H9 (cell line): ENCODE data around the gene ATF2. TPM values are rescaled to one million over a fixed set of nuclear protein-coding genes. Genes with fewer than 3 reads are reported as not detected.
A peak's percentile ranks its signal among the peaks of the same experiment; 100 is the strongest.

Experiments used
- DNase-seq: peaks from one replicate; pipeline ENCODE4 v3.0.0-alpha.2; 2017
- H2AFZ ChIP-seq: one replicate; pipeline ENCODE4 v1.6.1; 2013; ENCODE audit warnings: mild to moderate bottlenecking, low read length, control low read depth, moderate library complexity
- H2AK5ac ChIP-seq: 2 replicates; pipeline ENCODE4 v1.6.1; 2013; ENCODE audit warnings: low read length, control low read depth, mixed read lengths; ENCODE audit not compliant: insufficient read length
- H2BK120ac ChIP-seq: one replicate; pipeline ENCODE4 v1.6.1; 2013; ENCODE audit warnings: low read depth, mild to moderate bottlenecking, low read length, control low read depth, inconsistent platforms; ENCODE audit not compliant: poor library complexity, severe bottlenecking
- H2BK12ac ChIP-seq: 2 replicates; pipeline ENCODE4 v1.6.1; 2013; ENCODE audit warnings: low read length, control low read depth, mixed read lengths, low read depth; ENCODE audit not compliant: insufficient read length
- H2BK15ac ChIP-seq: 2 replicates; pipeline ENCODE4 v1.6.1; 2013; ENCODE audit warnings: low read depth, low read length, control low read depth
- H2BK20ac ChIP-seq: one replicate; pipeline ENCODE4 v1.6.1; 2013; ENCODE audit warnings: low read depth, mild to moderate bottlenecking, low read length, control low read depth, inconsistent platforms; ENCODE audit not compliant: poor library complexity, severe bottlenecking
- H2BK5ac ChIP-seq: 2 replicates; pipeline ENCODE4 v1.6.1; 2013; ENCODE audit warnings: low read length, control low read depth, mixed read lengths; ENCODE audit not compliant: insufficient read length
- H3K14ac ChIP-seq: 2 replicates; pipeline ENCODE4 v1.6.1; 2013; ENCODE audit warnings: low read length, control low read depth; ENCODE audit not compliant: insufficient read depth
- H3K18ac ChIP-seq: 2 replicates; pipeline ENCODE4 v1.6.1; 2013; ENCODE audit warnings: low read depth, mild to moderate bottlenecking, mixed read lengths, low read length, control low read depth; ENCODE audit not compliant: insufficient read length
- H3K23ac ChIP-seq: 2 replicates; pipeline ENCODE4 v1.6.1; 2013; ENCODE audit warnings: low read length, control low read depth, mixed read lengths, low read depth; ENCODE audit not compliant: insufficient read length
- H3K23me2 ChIP-seq: 2 replicates; pipeline ENCODE4 v1.6.1; 2013; ENCODE audit warnings: low read depth, mild to moderate bottlenecking, mixed read lengths, low read length, control low read depth; ENCODE audit not compliant: insufficient read length, poor library complexity, severe bottlenecking
- H3K27ac ChIP-seq: 2 replicates; pipeline ENCODE4 v1.5.1; 2013; ENCODE audit warnings: low read length, control low read depth, mixed read lengths, low read depth; ENCODE audit not compliant: insufficient read length
- H3K27me3 ChIP-seq: 2 replicates; pipeline ENCODE4 v1.6.1; 2013; ENCODE audit warnings: low read length, control low read depth, inconsistent platforms; ENCODE audit not compliant: insufficient read depth
- H3K4ac ChIP-seq: 2 replicates; pipeline ENCODE4 v1.6.1; 2013; ENCODE audit warnings: low read depth, mild to moderate bottlenecking, control low read depth, inconsistent platforms, low read length, moderate library complexity
- H3K4me1 ChIP-seq: 2 replicates; pipeline ENCODE4 v1.6.1; 2013; ENCODE audit warnings: low read length, control low read depth, inconsistent platforms; ENCODE audit not compliant: insufficient read depth
- H3K4me2 ChIP-seq: 2 replicates; pipeline ENCODE4 v1.6.1; 2013; ENCODE audit warnings: low read length, control low read depth, mixed read lengths; ENCODE audit not compliant: insufficient read length, insufficient read depth
- H3K56ac ChIP-seq: 2 replicates; pipeline ENCODE4 v1.6.1; 2013; ENCODE audit warnings: low read depth, mild to moderate bottlenecking, mixed read lengths, low read length, control low read depth; ENCODE audit not compliant: insufficient read length
- H3K79me1 ChIP-seq: 2 replicates; pipeline ENCODE4 v1.6.1; 2013; ENCODE audit warnings: low read depth, mild to moderate bottlenecking, moderate library complexity, low read length, control low read depth, inconsistent platforms; ENCODE audit not compliant: insufficient read depth, poor library complexity, severe bottlenecking
- H3K79me2 ChIP-seq: 2 replicates; pipeline ENCODE4 v1.6.1; 2013; ENCODE audit warnings: low read length, control low read depth, inconsistent platforms; ENCODE audit not compliant: insufficient read depth
- H3K9ac ChIP-seq: 2 replicates; pipeline ENCODE4 v1.6.1; 2013; ENCODE audit warnings: low read length, control low read depth, mixed read lengths; ENCODE audit not compliant: insufficient read length; ENCODE audit errors: extremely low read depth
- H3K9me3 ChIP-seq: one replicate; pipeline ENCODE4 v1.6.1; 2013; ENCODE audit warnings: low read depth, low read length, inconsistent platforms; ENCODE audit not compliant: control insufficient read depth
- H3T11ph ChIP-seq: one replicate; pipeline ENCODE4 v1.6.1; 2013; ENCODE audit warnings: mild to moderate bottlenecking, low read length, control low read depth, inconsistent platforms
- H4K20me1 ChIP-seq: one replicate; pipeline ENCODE4 v1.6.1; 2013; ENCODE audit not compliant: control insufficient read depth, insufficient read length, insufficient read depth
- H4K5ac ChIP-seq: 2 replicates; pipeline ENCODE4 v1.6.1; 2013; ENCODE audit warnings: low read depth, mild to moderate bottlenecking, mixed read lengths, low read length, control low read depth; ENCODE audit not compliant: insufficient read length
- H4K8ac ChIP-seq: replicated peaks from 2 replicates; pipeline ENCODE4 v1.6.1; 2013; ENCODE audit warnings: low read length, control low read depth, mixed read lengths, low read depth; ENCODE audit not compliant: insufficient read length
- H4K91ac ChIP-seq: 2 replicates; pipeline ENCODE4 v1.6.1; 2013; ENCODE audit warnings: low read depth, mild to moderate bottlenecking, moderate library complexity, mixed read lengths, low read length, control low read depth; ENCODE audit not compliant: insufficient read length
- H3K27ac Mint-ChIP-seq, 3 experiments: 2 replicates in 2 of 3; 3 replicates in 1 of 3; pipeline ENCODE4 v1.8.0; 2020 to 2021; ENCODE audit warnings: mixed read lengths in 3 of 3, mild to moderate bottlenecking in 1 of 3, moderate library complexity in 1 of 3
- H3K27me3 Mint-ChIP-seq: 2 replicates; pipeline ENCODE4 v1.8.0; 2021; ENCODE audit warnings: low read depth, mild to moderate bottlenecking, moderate library complexity, mixed read lengths
- H3K36me3 Mint-ChIP-seq, 3 experiments: 2 replicates in 2 of 3; 3 replicates in 1 of 3; pipeline ENCODE4 v1.8.0; 2020 to 2021; ENCODE audit warnings: low read depth in 3 of 3, mixed read lengths in 3 of 3; ENCODE audit not compliant: insufficient read depth in 1 of 3
- H3K4me1 Mint-ChIP-seq, 2 experiments: 2 replicates each; pipeline ENCODE4 v1.8.0; 2020; ENCODE audit warnings: mixed read lengths in 2 of 2
- H3K4me3 Mint-ChIP-seq, 2 experiments: 2 replicates in 1 of 2; 3 replicates in 1 of 2; pipeline ENCODE4 v1.8.0; 2020 to 2021; ENCODE audit warnings: mild to moderate bottlenecking in 2 of 2, mixed read lengths in 2 of 2, moderate library complexity in 1 of 2
- H3K9me3 Mint-ChIP-seq, 2 experiments: 2 replicates in 1 of 2; 3 replicates in 1 of 2; pipeline ENCODE4 v1.8.0; 2020; ENCODE audit warnings: mild to moderate bottlenecking in 2 of 2, mixed read lengths in 2 of 2, moderate library complexity in 1 of 2
- total RNA-seq: library from RNA; stranded (reverse); gene quantifications from 2 replicates; pipeline ENCODE4 v1.2.1, GENCODE V29; 2021
- TF ChIP-seq, protein P1 (sequence below): fragments of 200-600 bp; sonication (generic); conservative IDR thresholded peaks from 3 replicates; pipeline ENCODE4 v1.8.0; 2021; ENCODE audit warnings: antibody characterized with exemption, mild to moderate bottlenecking

ATF2 gene
- total RNA-seq, 1 experiment from 2014 or later: 40.9 TPM

DNA sequence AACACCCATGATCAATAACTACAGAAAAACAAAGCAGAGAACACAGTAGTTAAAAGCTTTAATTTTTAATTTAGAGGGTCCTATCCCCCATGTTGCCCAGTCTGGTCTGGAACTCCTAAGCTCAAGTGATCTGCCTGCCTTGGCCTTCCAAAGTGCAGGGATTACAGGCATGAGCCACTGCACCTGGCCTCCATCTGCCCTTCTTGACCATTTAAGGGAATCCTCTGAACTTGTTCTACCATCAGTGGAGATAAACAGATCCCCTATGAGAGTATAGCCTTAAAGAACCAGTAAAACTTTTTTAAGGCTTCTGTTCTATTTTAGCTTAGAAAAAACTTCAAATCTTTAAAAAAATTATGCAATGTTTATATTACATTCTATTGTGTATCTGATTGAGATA is 27.0 kb upstream of the ATF2 start:
- no peak overlapping the region for H3K14ac ChIP-seq
- H2BK20ac ChIP-seq: no peak overlapping the region
- no peaks in the 10 kb centered on the region for H3K23me2 ChIP-seq
- Mint-ChIP-seq H3K27me3 (0 out of 2 replicates have a peak, but pooled peaks cover 3% of the 10 kb centered on the region), H3K9me3 (peaks cover 4 to 12% of the 10 kb centered on the region in 2 experiments; a peak in 4 of 5 replicates), H3K4me1 (no peaks in the 10 kb centered on the region), H3K36me3 (peaks cover 0 to 5% (median 0%) of the 10 kb centered on the region in 3 experiments; a peak in 2 of 7 replicates), H3K4me3 (no peak overlapping the region), H3K27ac (no peak overlapping the region)
- no peak overlapping the region for H4K5ac ChIP-seq
- H3K9ac ChIP-seq: no peak overlapping the region
- no peak overlapping the region for H3K27ac ChIP-seq
- no peaks in the 10 kb centered on the region for H4K20me1 ChIP-seq
- TF ChIP-seq, protein P1, sequence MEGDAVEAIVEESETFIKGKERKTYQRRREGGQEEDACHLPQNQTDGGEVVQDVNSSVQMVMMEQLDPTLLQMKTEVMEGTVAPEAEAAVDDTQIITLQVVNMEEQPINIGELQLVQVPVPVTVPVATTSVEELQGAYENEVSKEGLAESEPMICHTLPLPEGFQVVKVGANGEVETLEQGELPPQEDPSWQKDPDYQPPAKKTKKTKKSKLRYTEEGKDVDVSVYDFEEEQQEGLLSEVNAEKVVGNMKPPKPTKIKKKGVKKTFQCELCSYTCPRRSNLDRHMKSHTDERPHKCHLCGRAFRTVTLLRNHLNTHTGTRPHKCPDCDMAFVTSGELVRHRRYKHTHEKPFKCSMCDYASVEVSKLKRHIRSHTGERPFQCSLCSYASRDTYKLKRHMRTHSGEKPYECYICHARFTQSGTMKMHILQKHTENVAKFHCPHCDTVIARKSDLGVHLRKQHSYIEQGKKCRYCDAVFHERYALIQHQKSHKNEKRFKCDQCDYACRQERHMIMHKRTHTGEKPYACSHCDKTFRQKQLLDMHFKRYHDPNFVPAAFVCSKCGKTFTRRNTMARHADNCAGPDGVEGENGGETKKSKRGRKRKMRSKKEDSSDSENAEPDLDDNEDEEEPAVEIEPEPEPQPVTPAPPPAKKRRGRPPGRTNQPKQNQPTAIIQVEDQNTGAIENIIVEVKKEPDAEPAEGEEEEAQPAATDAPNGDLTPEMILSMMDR: no peak
- no peak overlapping the region for H2BK15ac ChIP-seq
- no peak overlapping the region for H3T11ph ChIP-seq
- no peaks in the 10 kb centered on the region for H3K79me2 ChIP-seq
- DNase-seq: no peak
- H3K4me2 ChIP-seq: no peak overlapping the region
- no peak overlapping the region for H3K4ac ChIP-seq
- H2BK120ac ChIP-seq: peak overlapping the region; percentile 36
- H3K56ac ChIP-seq: no peak overlapping the region
- H2BK5ac ChIP-seq: no peak overlapping the region
- H3K18ac ChIP-seq: no peak overlapping the region
- no peak overlapping the region for H2AK5ac ChIP-seq
- H3K79me1 ChIP-seq: no peaks in the 10 kb centered on the region
- no peak overlapping the region for H3K23ac ChIP-seq
- no peaks in the 10 kb centered on the region for H3K9me3 ChIP-seq
- no peaks in the 10 kb centered on the region for H3K4me1 ChIP-seq
- no peaks in the 10 kb centered on the region for H3K27me3 ChIP-seq
- H4K8ac ChIP-seq: no peak overlapping the region
- H4K91ac ChIP-seq: no peak overlapping the region
- no peak overlapping the region for H2BK12ac ChIP-seq
- no peak overlapping the region for H2AFZ ChIP-seq
